ENCODE data around the gene MYL5.

DNA sequence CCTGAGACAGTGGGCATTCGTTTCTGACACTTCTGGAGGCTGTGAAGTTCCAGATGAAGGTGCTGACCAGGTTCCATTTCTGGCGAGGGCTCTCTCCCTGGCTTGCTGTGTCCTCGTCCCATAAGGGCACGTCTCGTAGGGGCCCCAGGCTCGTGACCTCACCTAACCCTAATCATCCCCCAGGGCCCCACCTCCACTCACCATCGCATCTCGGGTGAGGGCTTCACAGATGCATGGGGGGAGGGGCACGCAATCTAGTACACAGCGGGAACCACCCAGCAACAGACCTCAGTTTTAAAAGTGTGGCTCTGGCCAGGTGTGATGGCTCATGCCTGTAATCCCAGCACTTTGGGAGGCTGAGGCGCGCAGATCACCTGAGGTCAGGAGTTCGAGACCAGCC lies 26.9 kb upstream of the MYL5 start:
- TF ChIP-seq CTCF (conservative IDR thresholded peaks at IDR 0.05; ENCODE audit: low read depth, low read length) (no peak), RCOR1 (IDR thresholded peaks at IDR 0.05; ENCODE audit: insufficient replicate concordance, low read length) (no peak), USF2 (IDR thresholded peaks at IDR 0.05; ENCODE audit: low read depth, low read length) (no peak), MAZ (IDR thresholded peaks at IDR 0.05; ENCODE audit: borderline replicate concordance, low read depth, low read length) (no peak), MXI1 (IDR thresholded peaks at IDR 0.05; ENCODE audit: borderline replicate concordance, low read depth, low read length) (no peak)

Data from IMR-90 (cell line).